Transverse colon (tissue), 4 donors: ENCODE data around the gene PARN. TPM values are rescaled to one million over a fixed set of nuclear protein-coding genes. Genes with fewer than 3 reads are reported as not detected.

Experiments used
- DNase-seq: peaks from one replicate; pipeline ENCODE4 v3.0.0-alpha.2; 2019
- H3K27ac ChIP-seq, 4 donors: fragments of 200-600 bp; sonication (generic); 2 replicates each; pipeline ENCODE4 v1.5.1; 2016 to 2018; ENCODE audit warnings: inconsistent platforms in 4 of 4
- H3K27me3 ChIP-seq: fragments of 200-600 bp; sonication (generic); 2 replicates; pipeline ENCODE4 v1.5.1; 2017; ENCODE audit warnings: inconsistent platforms
- H3K36me3 ChIP-seq, 4 donors: fragments of 200-600 bp; sonication (generic); 2 replicates each; pipeline ENCODE4 v1.5.1; 2017 to 2019; ENCODE audit warnings: inconsistent platforms in 4 of 4
- H3K4me1 ChIP-seq, 4 donors: fragments of 200-600 bp; sonication (generic); 2 replicates each; pipeline ENCODE4 v1.5.1; 2017 to 2020; ENCODE audit warnings: inconsistent platforms in 4 of 4
- H3K4me3 ChIP-seq, 4 donors: fragments of 200-600 bp; sonication (generic); 1 replicate in 1 of 4; 2 replicates in 3 of 4; pipeline versions ENCODE4 v1.5.1 to v1.6.1; 2017 to 2019; ENCODE audit warnings: inconsistent platforms in 4 of 4
- H3K9me3 ChIP-seq, 2 donors: fragments of 200-600 bp; sonication (generic); 2 replicates each; pipeline ENCODE4 v1.5.1; 2017 to 2019; ENCODE audit warnings: inconsistent platforms in 2 of 2
- CTCF ChIP-seq, 5 experiments: fragments of 200-600 bp in 3 of 5; fragments of 450-650 bp in 2 of 5; sonication (generic) in 3 of 5; IDR thresholded peaks; 1 replicate in 2 of 5; 2 replicates in 3 of 5; pipeline ENCODE4 v1.5.1; 2016 to 2017; ENCODE audit warnings: antibody characterized with exemption in 5 of 5, inconsistent platforms in 3 of 5, mild to moderate bottlenecking in 2 of 5, moderate library complexity in 1 of 5
- EP300 ChIP-seq: sonication (generic); formaldehyde crosslinking; IDR thresholded peaks from one replicate; pipeline ENCODE4 v1.6.1; 2017; ENCODE audit warnings: antibody characterized with exemption, low read depth
- POLR2A ChIP-seq: fragments of 450-650 bp; IDR thresholded peaks from one replicate; pipeline ENCODE4 v1.6.1; 2016; ENCODE audit warnings: antibody characterized with exemption, mild to moderate bottlenecking, moderate library complexity
- POLR2AphosphoS5 ChIP-seq, 3 donors: sonication (generic); formaldehyde crosslinking; IDR thresholded peaks; one replicate each; pipeline ENCODE4 v1.6.1; 2016; ENCODE audit warnings: antibody characterized with exemption in 3 of 3
- WGBS, 2 donors: methylation state at CpG; one replicate each; pipeline ENCODE4 v1.1.5; 2018; ENCODE audit warnings: low coverage in 1 of 2; 5-methylcytosine and 5-hydroxymethylcytosine counted together
- in situ Hi-C, 4 donors: fragments of 200-750 bp; cut with MboI; loops; one replicate each; pipeline versions ENCODE4 v1.15.0 to v1.15.1; 2017; ENCODE audit warnings: low sequenced_read_pairs in 3 of 4, low pct_ligation_motif_present in 1 of 4, low pct_unique_long_range_greater_than_20kb in 1 of 4
- intact Hi-C: fragments of 100-400 bp; cut with DNase I; formaldehyde crosslinking; loops from one replicate; pipeline ENCODE4 v1.15.1; 2023; ENCODE audit warnings: low total_unique reads
- total RNA-seq, 4 donors: library from RNA; depleted of rRNA; stranded (reverse); fragments of >200 nt; gene quantifications; one replicate each; pipeline ENCODE4 v1.1.0, GENCODE V29; 2016

PARN gene
- total RNA-seq, 4 donors from 2014 or later, result 26.9 to 57.3 (median 34.1) TPM

DNA sequence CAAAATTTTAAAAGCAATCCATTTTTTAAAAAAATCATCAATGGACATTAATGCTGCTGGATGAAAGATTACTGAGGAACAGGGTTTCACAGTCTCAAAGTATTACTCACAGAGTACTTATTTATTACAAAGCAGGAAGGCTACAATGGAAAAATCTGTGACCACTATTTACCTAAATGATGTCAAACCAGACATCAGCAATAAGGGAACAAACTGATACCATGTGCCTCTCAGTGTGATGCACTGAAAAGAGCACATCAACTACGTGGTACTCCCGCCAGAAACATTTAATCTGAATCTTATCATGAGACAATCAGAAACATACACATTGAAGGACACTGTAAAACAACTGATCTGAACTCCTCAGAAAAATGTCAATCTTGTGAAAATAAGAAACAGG, 124.2 kb downstream of the PARN start:
- in situ Hi-C loops, result no loop called here
- TF ChIP-seq CTCF (IDR thresholded peaks at IDR 0.05) (no peak), EP300 (no peak), POLR2AphosphoS5 (IDR thresholded peaks at IDR 0.05) (no peak), POLR2A (no peak)
- peaks cover 2 to 12% (median 9%) of the 10 kb centered on the region in 4 donors for H3K4me1 ChIP-seq

DNA sequence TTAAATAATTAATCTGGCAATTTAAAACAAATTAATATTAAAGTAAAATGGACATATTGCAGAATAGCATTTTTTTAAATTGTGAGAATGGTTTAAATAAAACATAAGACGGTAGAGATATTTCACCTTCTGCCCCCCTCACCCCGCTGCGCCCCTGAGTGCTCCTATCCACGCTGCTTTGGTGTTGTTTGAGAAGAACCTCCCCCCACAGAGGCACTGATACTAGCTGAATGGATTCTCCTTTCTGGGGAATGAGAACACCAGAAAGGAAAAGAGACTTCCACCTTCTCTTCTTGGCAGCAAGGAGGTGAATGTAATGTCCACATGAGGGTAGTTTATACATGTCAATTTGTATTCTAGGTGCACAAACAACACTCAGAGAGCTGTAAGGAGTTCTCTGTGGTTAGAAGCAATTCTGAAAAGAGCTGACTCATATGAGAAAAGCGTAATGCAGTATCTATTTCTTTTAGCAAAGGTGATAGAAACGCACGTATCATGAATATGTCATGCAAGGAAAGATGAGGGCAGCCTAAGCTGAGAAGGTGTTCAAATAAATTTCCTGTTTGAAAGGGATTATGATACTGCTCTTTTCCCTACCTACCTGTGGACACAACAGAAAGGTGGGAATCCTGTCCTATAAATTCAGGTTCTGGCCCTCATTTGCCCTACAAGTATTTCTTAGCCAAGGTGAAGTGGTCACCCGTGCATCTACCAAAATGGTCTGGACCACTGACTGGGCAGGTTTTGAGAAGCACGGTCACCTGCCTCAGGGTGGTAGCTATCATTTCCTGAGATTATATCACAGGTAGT, 126.9 kb downstream of the PARN start:
- no peaks in the 10 kb centered on the region for H3K36me3 ChIP-seq
- no peak for TF ChIP-seq POLR2A
- no peak for TF ChIP-seq POLR2AphosphoS5 (IDR thresholded peaks at IDR 0.05)
- no peak for TF ChIP-seq EP300
- TF ChIP-seq CTCF (IDR thresholded peaks at IDR 0.05), result no peak
- peaks cover 6 to 17% (median 9%) of the 10 kb centered on the region in 4 donors for H3K4me1 ChIP-seq
- no peaks in the 10 kb centered on the region for H3K27me3 ChIP-seq
- no peaks in the 10 kb centered on the region for H3K9me3 ChIP-seq
- WGBS, 2 donors, result 91 to 96% methylated on average over 5 to 9 of the region's 9 CpGs
- no peak overlapping the region for H3K27ac ChIP-seq
- H3K4me3 ChIP-seq, result no peak overlapping the region
- intact Hi-C loops (no loop called here), in situ Hi-C loops (no loop called here)
- no peak for DNase-seq

More for the DNA sequence above, 124.2 kb downstream of the PARN start:
- DNase-seq, result no peak
- Histone ChIP-seq H3K27ac (no peak overlapping the region), H3K36me3 (no peaks in the 10 kb centered on the region), H3K9me3 (no peaks in the 10 kb centered on the region), H3K27me3 (no peaks in the 10 kb centered on the region), H3K4me3 (no peak overlapping the region)
- 66 to 81% methylated on average over 2 of the region's 2 CpGs for WGBS, 2 donors
- intact Hi-C loops, result no loop called here

GRCh38 chr16:14502256-14502875, 127.7 kb downstream of the PARN start:
- DNase-seq, result no peak
- H3K27ac ChIP-seq, result peak overlapping the region; percentile 8 to 77 (median 56)
- intact Hi-C loops, result no loop called here
- no peaks in the 10 kb centered on the region for H3K36me3 ChIP-seq
- peaks cover 6 to 17% (median 9%) of the 10 kb centered on the region in 4 donors for H3K4me1 ChIP-seq
- 80 to 92% methylated on average over 2 to 4 of the region's 4 CpGs for WGBS, 2 donors
- TF ChIP-seq EP300 (no peak), POLR2AphosphoS5 (IDR thresholded peaks at IDR 0.05) (no peak), POLR2A (no peak), CTCF (IDR thresholded peaks at IDR 0.05) (no peak)
- no peak overlapping the region for H3K4me3 ChIP-seq
- H3K27me3 ChIP-seq, result no peaks in the 10 kb centered on the region
- no peaks in the 10 kb centered on the region for H3K9me3 ChIP-seq
- in situ Hi-C loops, result no loop called here
